ENCODE results near the gene TBCD. TPM values are rescaled to one million over a fixed set of nuclear protein-coding genes. Genes with fewer than 3 reads are reported as not detected.
"Not testable (repeated sequence)": the region's sequence is repeated elsewhere in the genome, so short reads cannot be mapped to it uniquely, and the experiment has no call there.

Gene TBCD
- total and polyA plus RNA-seq, 5 experiments from 2014 or later: 41.2 to 170 (median 91.9) TPM

DNA sequence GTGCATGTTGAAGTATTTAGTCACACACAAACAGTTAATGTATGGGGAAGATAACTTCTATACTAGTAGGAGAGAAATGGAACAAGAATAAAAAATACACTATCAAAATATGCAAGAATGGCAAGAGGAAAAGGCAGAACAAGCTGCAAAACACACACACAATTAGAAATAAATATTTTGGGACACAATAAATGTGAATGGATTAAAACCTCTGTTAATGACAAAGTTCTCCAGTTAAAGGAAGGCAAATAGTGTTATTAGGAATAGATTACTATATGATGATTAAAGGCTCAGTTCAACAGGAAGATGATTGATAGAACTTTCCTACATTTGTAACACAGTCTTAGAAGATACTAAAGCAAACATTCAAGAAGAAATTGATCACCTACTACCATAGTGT, 194.2 kb downstream of the TBCD start:
- Mint-ChIP-seq H3K4me1 (peaks cover 0 to 2% (median 0%) of the 10 kb centered on the region in 4 donors), H3K36me3 (peaks cover 45 to 69% (median 62%) of the 10 kb centered on the region in 3 donors), H3K9me3 (peaks cover 6 to 44% (median 31%) of the 10 kb centered on the region in 9 donors), H3K4me3 (no peak overlapping the region), H3K27ac (peak overlapping the region in 2 of 10 donors; percentile 13 to 40), H3K27me3 (no peaks in the 10 kb centered on the region)
- ATAC-seq (no peak), DNase-seq (no peak)
- POLR2A ChIA-PET: no interaction called here

DNA sequence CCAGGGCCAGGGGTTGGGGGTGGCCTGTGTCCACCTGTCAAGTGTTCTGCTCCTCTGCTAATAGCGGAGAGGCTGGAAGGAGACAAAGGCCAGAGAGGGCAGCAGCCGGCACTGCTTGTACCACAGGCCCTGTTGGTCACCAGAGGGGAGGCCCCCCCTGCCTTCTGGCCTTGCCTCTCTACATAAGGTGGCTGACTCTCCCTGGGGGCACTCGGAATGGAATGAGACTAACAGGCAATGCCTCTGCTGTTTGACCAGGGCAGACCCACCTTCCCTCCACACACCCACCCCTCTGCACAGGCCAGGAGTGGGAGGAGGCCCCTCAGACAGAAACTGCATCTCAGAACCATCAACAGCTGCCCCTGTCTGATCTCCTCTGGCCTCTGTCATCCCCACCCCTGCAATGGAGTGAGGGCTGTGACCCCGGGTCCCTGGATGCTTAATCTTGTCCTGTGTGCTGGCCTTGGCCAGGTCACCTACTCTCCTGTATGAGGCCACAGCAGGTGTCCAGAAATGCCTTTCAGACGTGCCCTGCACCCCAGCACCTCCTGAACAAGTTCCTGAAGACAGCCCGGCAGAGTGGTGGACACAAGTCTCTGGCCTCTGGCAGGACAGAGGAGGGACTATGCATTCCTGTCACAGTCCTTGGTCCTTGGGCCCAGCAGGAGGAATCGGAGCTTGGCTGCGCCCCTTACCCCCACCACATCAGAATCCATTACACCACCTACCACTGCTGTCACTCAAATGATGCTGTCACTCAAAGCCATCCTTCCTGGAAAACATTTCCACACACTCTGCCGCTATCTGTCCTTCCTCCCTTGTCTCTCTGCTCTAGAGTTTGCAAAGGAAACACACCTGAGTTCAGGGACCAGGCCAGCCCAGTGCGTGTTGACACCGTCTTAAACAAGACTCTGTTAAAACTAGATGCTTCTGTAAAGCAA, 195.5 kb downstream of the TBCD start:
- Mint-ChIP-seq H3K27me3 (no peaks in the 10 kb centered on the region), H3K4me3 (peak overlapping the region in 1 of 10 donors; percentile 14), H3K36me3 (peaks cover 45 to 64% (median 59%) of the 10 kb centered on the region in 3 donors), H3K4me1 (peaks cover 0 to 2% (median 0%) of the 10 kb centered on the region in 4 donors), H3K27ac (peak overlapping the region in 3 of 10 donors; percentile 6 to 31 (median 6)), H3K9me3 (peaks cover 6 to 44% (median 31%) of the 10 kb centered on the region in 9 donors)
- DNase-seq (peak in 1 of 10 donors; percentile 58), ATAC-seq (no peak)
- POLR2A ChIA-PET: no interaction called here

DNA sequence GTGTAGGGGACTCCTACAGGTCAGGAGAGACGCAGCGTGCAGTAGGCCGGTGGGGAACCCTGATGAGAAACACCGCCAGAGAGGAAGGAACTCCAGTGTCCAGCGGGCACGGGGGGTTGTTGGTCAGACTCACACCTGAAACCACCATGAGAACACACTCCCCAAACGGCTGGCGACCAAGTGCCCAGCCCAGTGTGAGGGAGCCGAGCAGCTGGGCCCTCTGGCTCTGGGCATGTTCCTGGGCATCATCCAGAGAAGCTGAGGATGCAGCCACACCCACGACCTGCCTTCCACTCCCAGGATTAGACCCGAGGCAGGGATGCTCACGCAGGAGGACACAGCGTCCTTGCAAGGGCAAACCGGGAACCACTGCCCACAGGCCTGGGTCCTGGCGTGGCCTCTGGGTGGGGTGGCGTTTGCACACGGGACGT, 196.2 kb downstream of the TBCD start:
- ATAC-seq: no peak
- Mint-ChIP-seq H3K9me3 (peaks cover 6 to 47% (median 37%) of the 10 kb centered on the region in 9 donors), H3K4me3 (no peak overlapping the region), H3K4me1 (peaks cover 0 to 5% (median 0%) of the 10 kb centered on the region in 4 donors), H3K27me3 (no peaks in the 10 kb centered on the region), H3K27ac (no peak overlapping the region), H3K36me3 (peaks cover 44 to 63% (median 58%) of the 10 kb centered on the region in 3 donors)
- peak in 1 of 10 donors; percentile 37 for DNase-seq
- POLR2A ChIA-PET: no interaction called here

DNA sequence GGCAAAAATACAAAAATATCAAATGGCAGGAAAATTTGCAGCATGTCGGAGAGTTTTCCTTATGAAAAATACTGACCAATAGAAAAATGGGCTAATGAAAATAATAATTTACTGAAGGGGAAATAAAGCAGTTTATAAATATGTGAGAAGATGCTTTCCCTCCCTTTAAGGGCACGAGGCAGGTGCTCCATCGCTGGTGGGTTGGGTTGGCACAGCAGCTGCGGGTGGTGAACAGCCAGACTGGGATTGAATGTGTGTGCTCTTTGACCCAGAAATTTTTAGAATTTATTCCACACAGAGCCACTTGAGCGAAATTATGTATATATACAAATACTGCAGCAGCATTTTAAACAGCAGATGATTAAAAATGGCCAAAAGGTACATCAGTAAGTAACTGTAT, 197.1 kb downstream of the TBCD start:
- H3K36me3 Mint-ChIP-seq: peaks cover 46 to 63% (median 58%) of the 10 kb centered on the region in 3 donors
- H3K27me3 Mint-ChIP-seq: no peaks in the 10 kb centered on the region
- H3K4me1 Mint-ChIP-seq: peaks cover 0 to 5% (median 0%) of the 10 kb centered on the region in 4 donors
- DNase-seq (no peak), ATAC-seq (no peak)
- peaks cover 7 to 54% (median 41%) of the 10 kb centered on the region in 9 donors for H3K9me3 Mint-ChIP-seq
- POLR2A ChIA-PET: no interaction called here
- no peak overlapping the region for H3K27ac Mint-ChIP-seq
- no peak overlapping the region for H3K4me3 Mint-ChIP-seq

DNA sequence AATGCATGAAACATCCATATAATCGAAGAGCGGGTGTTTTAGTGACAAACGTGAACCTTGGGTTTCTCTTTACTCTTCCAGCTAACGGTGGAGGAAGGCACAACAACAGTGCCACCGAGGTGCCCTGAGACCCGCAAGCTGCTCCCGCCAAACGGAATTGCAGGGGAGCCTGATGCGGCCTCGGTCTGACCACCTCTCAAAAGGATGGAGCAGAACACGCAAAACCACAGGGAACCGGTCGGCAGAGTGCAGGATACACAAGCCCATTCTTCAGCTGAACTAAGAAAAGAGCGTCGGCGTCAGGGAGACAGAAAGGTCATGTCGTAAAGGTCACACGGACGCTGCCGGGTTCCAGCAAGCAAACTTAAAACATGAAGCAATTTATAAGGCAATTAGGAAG, 197.5 kb downstream of the TBCD start:
- H3K4me3 Mint-ChIP-seq: no peak overlapping the region
- ATAC-seq (no peak), DNase-seq (peak in 1 of 10 donors; percentile 41)
- peaks cover 0 to 5% (median 0%) of the 10 kb centered on the region in 4 donors for H3K4me1 Mint-ChIP-seq
- H3K9me3 Mint-ChIP-seq: peaks cover 10 to 53% (median 41%) of the 10 kb centered on the region in 9 donors
- no peaks in the 10 kb centered on the region for H3K27me3 Mint-ChIP-seq
- POLR2A ChIA-PET: no interaction called here
- H3K36me3 Mint-ChIP-seq: peaks cover 46 to 63% (median 56%) of the 10 kb centered on the region in 3 donors
- H3K27ac Mint-ChIP-seq: peak overlapping the region in 2 of 10 donors; percentile 2 to 62

DNA sequence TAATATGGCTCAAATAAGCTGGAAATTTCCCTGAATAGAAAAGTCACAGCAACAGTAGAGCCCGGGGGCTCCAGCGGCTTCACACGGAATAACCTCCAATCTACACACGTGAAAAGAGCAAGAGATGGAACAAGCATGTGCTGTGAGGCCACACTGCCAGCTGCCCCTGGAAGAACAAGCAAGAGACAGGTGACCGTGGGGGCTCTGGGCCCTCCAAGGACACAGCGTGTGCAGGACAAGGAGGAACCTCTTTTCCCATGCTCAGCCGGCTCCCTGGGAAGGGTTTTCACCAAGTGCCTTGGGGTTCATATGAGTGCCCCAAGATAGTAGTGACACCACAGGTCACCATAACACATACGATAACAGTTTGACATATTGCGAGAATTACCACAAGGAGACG, 198.1 kb downstream of the TBCD start:
- peaks cover 46 to 63% (median 56%) of the 10 kb centered on the region in 3 donors for H3K36me3 Mint-ChIP-seq
- peaks cover 0 to 5% (median 0%) of the 10 kb centered on the region in 4 donors for H3K4me1 Mint-ChIP-seq
- H3K4me3 Mint-ChIP-seq: no peak overlapping the region
- H3K27ac Mint-ChIP-seq: no peak overlapping the region
- no peaks in the 10 kb centered on the region for H3K27me3 Mint-ChIP-seq
- ATAC-seq (no peak), DNase-seq (peak in 1 of 10 donors; percentile 37)
- peaks cover 8 to 47% (median 41%) of the 10 kb centered on the region in 9 donors for H3K9me3 Mint-ChIP-seq
- POLR2A ChIA-PET: no interaction called here

DNA sequence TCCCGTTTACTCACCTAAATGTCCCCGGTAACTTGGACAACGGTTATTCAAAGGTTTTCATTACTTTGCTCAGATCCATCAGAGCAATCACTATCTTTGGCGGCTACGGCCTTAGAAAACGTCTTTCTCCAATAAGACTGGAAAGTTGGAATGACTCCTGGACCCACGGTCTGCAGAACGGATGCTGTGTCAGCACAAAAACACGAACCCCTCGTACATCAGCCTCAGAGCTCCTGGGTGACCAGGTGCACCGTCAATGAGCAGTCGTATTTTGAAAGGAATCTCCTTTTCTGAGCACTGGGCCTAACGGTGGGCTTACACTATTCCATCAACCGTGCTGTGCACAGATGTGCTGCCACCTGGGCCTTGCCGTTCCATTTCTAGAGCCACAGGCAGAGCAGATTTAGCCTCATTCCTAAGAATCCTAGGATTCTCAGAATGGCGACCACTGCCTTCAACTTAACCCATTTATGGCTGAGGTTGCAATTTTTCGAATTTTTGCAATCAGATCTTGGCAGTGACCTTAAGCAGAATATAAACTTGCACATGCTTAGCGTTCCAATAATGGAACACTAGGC, 198.7 kb downstream of the TBCD start:
- Mint-ChIP-seq H3K9me3 (peaks cover 6 to 45% (median 41%) of the 10 kb centered on the region in 9 donors), H3K27ac (no peak overlapping the region), H3K4me1 (peaks cover 0 to 5% (median 0%) of the 10 kb centered on the region in 4 donors), H3K4me3 (no peak overlapping the region), H3K36me3 (peaks cover 45 to 63% (median 56%) of the 10 kb centered on the region in 3 donors), H3K27me3 (no peaks in the 10 kb centered on the region)
- POLR2A ChIA-PET: no interaction called here
- DNase-seq (peak in 1 of 10 donors; percentile 14), ATAC-seq (no peak)

DNA sequence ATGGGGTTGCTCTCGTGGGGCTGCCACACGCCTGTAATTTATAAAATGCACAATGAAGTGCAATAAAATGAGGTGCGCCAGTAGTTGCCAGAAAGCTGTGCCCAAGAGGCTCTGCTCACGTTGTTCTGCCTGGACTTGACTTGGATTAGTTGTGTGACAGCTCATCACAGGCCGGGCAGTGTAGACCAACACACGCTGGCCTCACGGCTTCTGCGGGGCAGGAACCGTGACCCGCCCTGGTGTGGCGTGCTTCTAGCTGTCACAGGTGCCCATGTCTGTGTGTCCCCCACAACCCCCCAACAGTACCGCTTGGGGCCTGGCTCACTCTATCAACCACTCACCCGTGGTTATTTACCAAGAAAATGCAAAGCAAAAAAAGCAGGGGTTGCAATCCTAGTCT, 200.2 kb downstream of the TBCD start:
- H3K4me1 Mint-ChIP-seq: peaks cover 0 to 5% (median 0%) of the 10 kb centered on the region in 4 donors
- no peak for ATAC-seq

DNA sequence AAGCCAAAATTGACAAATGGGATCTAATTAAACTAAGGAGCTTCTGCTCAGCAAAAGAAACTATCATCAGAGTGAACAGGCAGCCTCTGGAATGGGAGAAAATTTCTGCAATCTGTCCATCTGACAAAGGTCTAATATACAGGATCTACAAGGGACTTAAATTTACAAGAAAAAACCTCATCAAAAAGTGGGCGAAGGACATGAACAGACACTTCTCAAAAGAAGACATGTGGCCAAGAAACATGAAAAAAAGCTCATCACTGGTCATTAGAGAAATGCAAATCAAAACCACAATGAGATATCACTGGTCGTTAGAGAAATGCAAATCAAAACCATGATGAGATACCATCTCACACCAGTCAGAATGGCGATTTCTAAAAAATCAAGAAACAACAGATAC, 203.2 kb downstream of the TBCD start:
- peaks cover 27 to 43% (median 43%) of the 10 kb centered on the region in 3 donors for H3K36me3 Mint-ChIP-seq
- POLR2A ChIA-PET: not testable (repeated sequence)

More for the DNA sequence above, 200.2 kb downstream of the TBCD start:
- no peak overlapping the region for H3K27ac Mint-ChIP-seq
- peaks cover 33 to 58% (median 54%) of the 10 kb centered on the region in 3 donors for H3K36me3 Mint-ChIP-seq
- no peak overlapping the region for H3K4me3 Mint-ChIP-seq
- no peaks in the 10 kb centered on the region for H3K27me3 Mint-ChIP-seq
- no peak for DNase-seq
- H3K9me3 Mint-ChIP-seq: peaks cover 0 to 37% (median 29%) of the 10 kb centered on the region in 9 donors
- POLR2A ChIA-PET: no interaction called here

DNA sequence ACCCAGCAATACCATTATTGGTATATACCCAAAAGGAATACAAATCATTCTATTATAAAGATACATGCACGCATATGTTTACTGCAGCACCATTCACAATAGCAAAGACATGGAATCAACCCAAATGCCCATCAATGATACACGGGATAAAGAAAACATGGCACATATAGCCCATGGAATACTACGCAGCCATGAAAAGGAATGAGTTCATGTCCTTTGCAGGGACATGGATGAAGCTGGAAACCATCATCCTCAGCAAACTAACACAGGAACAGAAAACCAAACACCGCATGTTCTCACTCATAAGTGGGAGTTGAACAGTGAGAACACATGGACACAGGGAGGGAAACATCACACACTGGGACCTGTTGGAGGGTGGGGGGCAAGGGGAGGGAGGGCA, 203.8 kb downstream of the TBCD start:
- H3K4me1 Mint-ChIP-seq, H3K27me3 Mint-ChIP-seq, POLR2A ChIA-PET, ATAC-seq, DNase-seq, H3K27ac Mint-ChIP-seq, H3K4me3 Mint-ChIP-seq: not testable (repeated sequence)
- H3K36me3 Mint-ChIP-seq: peaks cover 27 to 41% (median 40%) of the 10 kb centered on the region in 3 donors
- H3K9me3 Mint-ChIP-seq: peaks cover 0 to 34% (median 22%) of the 10 kb centered on the region in 9 donors

More for the DNA sequence above, 203.2 kb downstream of the TBCD start:
- peaks cover 0 to 35% (median 22%) of the 10 kb centered on the region in 9 donors for H3K9me3 Mint-ChIP-seq
- not testable (repeated sequence) for DNase-seq, H3K4me3 Mint-ChIP-seq, H3K27me3 Mint-ChIP-seq, ATAC-seq, H3K4me1 Mint-ChIP-seq
- peak overlapping the region in 1 of 10 donors; percentile 19 for H3K27ac Mint-ChIP-seq

DNA sequence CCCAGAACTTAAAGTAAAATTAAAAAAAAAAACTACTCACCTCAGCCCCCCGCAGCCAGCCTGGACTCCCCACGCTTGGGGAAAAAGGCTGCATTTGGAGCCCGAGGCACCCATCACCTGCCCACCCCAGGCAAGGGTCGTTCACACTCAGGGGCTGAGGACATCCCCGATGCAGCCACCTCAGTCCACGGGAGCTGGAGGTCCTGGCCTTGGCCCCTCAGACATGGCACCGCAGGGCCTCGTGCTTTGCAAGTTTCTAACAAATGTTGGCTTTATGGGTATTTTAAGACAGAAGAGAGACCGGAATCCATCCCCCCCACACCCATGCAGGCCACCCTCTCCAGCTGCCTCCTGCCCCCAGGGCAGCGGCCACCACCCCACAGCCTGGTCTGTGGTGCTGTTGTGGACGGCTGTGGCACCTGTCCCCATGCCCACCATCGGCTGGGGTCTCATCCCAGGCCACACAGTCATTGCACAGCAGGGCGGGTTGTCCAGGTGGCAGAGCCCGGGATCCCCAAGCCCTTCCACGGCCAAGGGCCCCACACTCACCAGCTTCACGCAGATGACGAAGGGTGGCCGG, 204.4 kb downstream of the TBCD start:
- Mint-ChIP-seq H3K27ac (no peak overlapping the region), H3K4me3 (no peak overlapping the region), H3K9me3 (peaks cover 0 to 34% (median 22%) of the 10 kb centered on the region in 9 donors), H3K4me1 (peaks cover 0 to 2% (median 0%) of the 10 kb centered on the region in 4 donors), H3K36me3 (peaks cover 27 to 41% (median 39%) of the 10 kb centered on the region in 3 donors), H3K27me3 (no peaks in the 10 kb centered on the region)
- POLR2A ChIA-PET: no interaction called here
- DNase-seq (no peak), ATAC-seq (no peak)

DNA sequence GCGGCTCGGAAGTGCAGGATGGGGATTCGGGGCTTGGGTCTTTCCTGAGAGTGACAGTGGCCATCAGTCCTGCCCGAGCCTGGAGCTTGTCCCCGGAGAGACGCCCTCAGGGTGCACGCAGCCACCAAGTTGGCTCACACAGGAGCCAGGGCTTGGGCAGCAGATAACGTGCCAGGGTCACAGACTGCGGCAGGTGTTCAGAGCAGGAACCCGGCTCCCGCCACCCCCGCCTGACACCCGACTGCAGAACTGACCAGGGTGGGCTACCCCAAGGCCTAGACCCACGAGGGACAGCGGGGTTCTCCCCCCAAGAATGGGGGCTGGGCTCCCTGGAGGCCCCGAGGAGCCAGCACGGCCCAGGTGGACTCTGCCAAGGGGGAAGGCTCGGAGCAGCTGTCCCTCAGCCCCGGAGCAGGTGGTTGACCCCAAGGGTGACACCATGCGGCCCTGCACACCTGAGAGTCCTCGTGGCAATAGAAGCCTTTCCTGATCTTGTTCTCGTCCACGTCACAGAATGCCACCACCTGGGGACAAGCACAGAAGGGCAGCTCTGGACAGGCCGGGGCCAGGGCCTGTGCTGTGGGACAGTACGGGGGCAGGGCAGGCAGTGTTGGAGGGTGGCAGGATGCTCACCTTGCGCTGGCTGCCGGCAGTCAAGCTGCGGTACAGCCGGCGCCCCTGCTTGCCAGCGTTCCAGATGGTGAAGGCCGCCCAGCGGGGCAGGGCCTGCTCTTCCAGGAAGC, 205.0 kb downstream of the TBCD start:
- H3K4me3 Mint-ChIP-seq: no peak overlapping the region
- H3K36me3 Mint-ChIP-seq: peaks cover 27 to 39% (median 39%) of the 10 kb centered on the region in 3 donors
- peaks cover 0 to 34% (median 22%) of the 10 kb centered on the region in 9 donors for H3K9me3 Mint-ChIP-seq
- no peaks in the 10 kb centered on the region for H3K27me3 Mint-ChIP-seq
- ATAC-seq: no peak
- H3K4me1 Mint-ChIP-seq: peaks cover 0 to 2% (median 0%) of the 10 kb centered on the region in 4 donors
- no peak overlapping the region for H3K27ac Mint-ChIP-seq
- POLR2A ChIA-PET: interaction anchor here (0.7 kb wide), 1 partner anchor 9 kb away, joined by 4 read pairs; no protein-coding TSS in a partner anchor
- no peak for DNase-seq
